Coronary artery (tissue), 2 donors: ENCODE measurements around the gene COMMD1.

Experiments used
- DNase-seq: peaks from one replicate; pipeline ENCODE4 v3.0.0-alpha.2; 2017; ENCODE audit warnings: low spot score
- H3K27ac ChIP-seq, 2 donors: fragments of 200-600 bp; sonication (generic); one replicate each; pipeline ENCODE4 v1.5.1; 2016 to 2019
- H3K4me3 ChIP-seq: fragments of 200-600 bp; sonication (generic); 2 replicates; pipeline ENCODE4 v1.5.1; 2016; ENCODE audit warnings: mild to moderate bottlenecking, moderate library complexity
- CTCF ChIP-seq: fragments of 200-600 bp; sonication (generic); IDR thresholded peaks from one replicate; pipeline ENCODE4 v1.5.1; 2019; ENCODE audit warnings: antibody characterized with exemption

The COMMD1 gene

GRCh38 chr2:62099050-62099449 lies 193.6 kb downstream of the COMMD1 start:
- no peak for TF ChIP-seq CTCF
- DNase-seq: no peak
- no peak overlapping the region for H3K4me3 ChIP-seq
- no peak overlapping the region for H3K27ac ChIP-seq

GRCh38 chr2:62099523-62100175 lies 194.2 kb downstream of the COMMD1 start:
- no peak overlapping the region for H3K4me3 ChIP-seq
- no peak overlapping the region for H3K27ac ChIP-seq
- DNase-seq: no peak
- TF ChIP-seq CTCF: no peak

DNA sequence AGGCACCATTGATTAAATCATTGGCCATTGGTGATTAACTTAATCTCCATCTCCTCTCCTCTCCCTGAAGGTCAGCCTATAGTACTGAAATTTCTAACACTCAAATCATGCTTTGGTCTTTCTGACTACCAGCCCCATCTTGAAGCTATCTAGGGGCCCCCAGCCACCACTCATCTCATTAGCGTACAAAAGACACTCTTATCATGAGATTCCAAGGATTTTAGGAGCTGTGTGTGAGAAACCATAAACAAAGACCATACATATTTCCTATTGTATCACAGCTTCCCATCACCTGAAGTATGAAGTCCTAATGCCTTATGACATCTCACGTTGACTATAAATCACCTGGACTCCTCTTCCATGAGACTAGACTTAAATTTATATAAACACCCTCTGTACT lies 196.4 kb downstream of the COMMD1 start:
- H3K27ac ChIP-seq: no peak overlapping the region
- H3K4me3 ChIP-seq: no peak overlapping the region
- DNase-seq: no peak
- no peak for TF ChIP-seq CTCF

DNA sequence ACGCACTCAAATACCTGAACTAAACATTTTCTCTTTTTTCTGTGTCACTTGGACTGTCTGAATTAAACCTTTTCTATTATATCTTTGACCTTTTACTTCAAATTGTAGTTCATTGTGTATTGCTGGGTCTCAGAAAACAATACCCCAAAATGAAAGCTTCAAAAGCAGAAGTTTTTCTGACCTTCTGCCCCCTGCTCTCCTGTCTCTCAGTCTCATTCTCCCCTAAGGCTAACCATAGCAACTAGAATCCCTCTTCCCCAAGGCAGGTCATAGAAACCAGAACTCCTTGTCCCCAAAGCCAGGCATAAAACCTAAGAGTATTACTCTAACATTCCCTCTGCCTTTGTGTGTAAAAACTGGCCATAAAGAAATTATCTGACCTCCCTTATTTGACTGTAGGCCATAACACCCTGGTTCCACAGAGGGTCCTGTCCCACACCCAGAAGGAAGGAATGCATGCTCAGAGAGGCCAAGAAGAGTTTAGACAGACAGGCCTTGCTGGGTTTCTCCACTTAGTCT lies 197.0 kb downstream of the COMMD1 start:
- Histone ChIP-seq H3K4me3 (no peak overlapping the region), H3K27ac (no peak overlapping the region)
- DNase-seq: no peak
- no peak for TF ChIP-seq CTCF

DNA sequence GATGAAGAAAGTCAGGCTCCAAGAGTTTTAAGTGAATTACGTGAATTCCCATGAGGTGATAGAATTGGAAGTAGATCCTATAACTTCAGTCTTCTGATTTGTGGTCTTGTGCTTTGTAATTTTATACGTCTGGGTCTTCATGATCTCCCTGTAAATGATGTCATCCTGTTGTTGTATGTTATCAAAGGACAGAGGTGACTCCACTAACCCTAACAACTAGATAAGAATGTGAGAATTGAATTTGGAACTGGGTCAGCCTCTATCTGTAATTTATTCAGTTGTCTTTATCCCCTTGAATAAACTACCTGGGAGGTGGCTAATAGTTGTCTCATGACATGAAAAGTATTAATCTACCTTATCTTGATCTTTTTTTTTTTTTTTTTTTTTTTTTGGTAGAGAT lies 204.1 kb downstream of the COMMD1 start:
- H3K27ac ChIP-seq: no peak overlapping the region
- no peak for TF ChIP-seq CTCF
- H3K4me3 ChIP-seq: no peak overlapping the region
- DNase-seq: no peak

GRCh38 chr2:62110415-62111025 lies 205.0 kb downstream of the COMMD1 start:
- no peak overlapping the region for H3K4me3 ChIP-seq
- no peak overlapping the region for H3K27ac ChIP-seq
- DNase-seq: no peak
- TF ChIP-seq CTCF: no peak

- DNase-seq: no peak
- no peak for TF ChIP-seq CTCF
- H3K27ac ChIP-seq: no peak overlapping the region
- no peak overlapping the region for H3K4me3 ChIP-seq
These were observed 206.7 kb downstream of the COMMD1 start for GRCh38 chr2:62112179-62112578.
